Activated CD8-positive, alpha-beta memory T cell treated with anti-CD3 and anti-CD28 coated beads for 36 hours (primary cell): ENCODE data around the gene RHBDF2. TPM values are rescaled to one million over a fixed set of nuclear protein-coding genes. Genes with fewer than 3 reads are reported as not detected.

ENCODE experiments used
- CTCF ChIA-PET: fragments of 350-600 bp; sonication (Branson Sonifier 250); formaldehyde crosslinking; loops from one replicate; lab custom pipeline; 2021; ENCODE audit warnings: antibody characterized with exemption; lab: Charles Lee
- POLR2A ChIA-PET: fragments of 350-600 bp; sonication (Branson Sonifier 250); formaldehyde crosslinking; loops from one replicate; lab custom pipeline; 2021; ENCODE audit warnings: antibody characterized with exemption; lab: Charles Lee
- total RNA-seq, 2 experiments: library from RNA; stranded (reverse); gene quantifications; one replicate each; pipeline ENCODE4 v1.2.3, GENCODE V29; 2021

RHBDF2 gene
- total RNA-seq, 2 experiments from 2014 or later = 34.3 to 34.4 TPM

- CTCF ChIA-PET = interaction anchor here (1.6 kb wide), 1 partner anchor 18 kb away, joined by 5 read pairs; no protein-coding TSS in a partner anchor
- POLR2A ChIA-PET = interaction anchor here (0.5 kb wide), 1 partner anchor 60 kb away, joined by 3 read pairs; no protein-coding TSS in a partner anchor
Measured at GRCh38 chr17:76426853-76427252, 74.4 kb downstream of the RHBDF2 start.

GRCh38 chr17:76422860-76423259, 78.4 kb downstream of the RHBDF2 start:
- CTCF ChIA-PET = interaction anchor here (1.1 to 1.5 kb wide), 2 partner anchors 25 to 28 kb away, joined by 4 read pairs; no protein-coding TSS in a partner anchor
- POLR2A ChIA-PET = no interaction called here

GRCh38 chr17:76422406-76422805, 78.8 kb downstream of the RHBDF2 start:
- POLR2A ChIA-PET = no interaction called here
- CTCF ChIA-PET = interaction anchor here (1.1 kb wide), 1 partner anchor 25 kb away, joined by 4 read pairs; no protein-coding TSS in a partner anchor

GRCh38 chr17:76421044-76421407, 80.2 kb downstream of the RHBDF2 start:
- ChIA-PET POLR2A (no interaction called here), CTCF (no interaction called here)

Other genes with a start within 250 kb of the RHBDF2 start
- gene UBALD2, start 236.1 kb downstream of the RHBDF2 start, total RNA-seq = 100 to 1,000 TPM; 163 to 177 TPM
- 1 to 10 TPM; 1.7 to 2.0 TPM for gene QRICH2, start 193.1 kb downstream of the RHBDF2 start, total RNA-seq
- 10 to 100 TPM; 39.4 to 41.8 TPM for gene PRPSAP1, start 147.5 kb downstream of the RHBDF2 start, total RNA-seq
- gene SPHK1, start 116.8 kb downstream of the RHBDF2 start, total RNA-seq = 10 to 100 TPM; 24.3 to 24.4 TPM
- 10 to 100 TPM; 40.5 to 41.6 TPM for gene UBE2O, start 48.3 kb downstream of the RHBDF2 start, total RNA-seq
- gene AANAT, start 33.8 kb downstream of the RHBDF2 start, total RNA-seq = under 1 TPM in 1 of 2 experiments, not detected in 1; 0.21 TPM
- not detected for gene CYGB, start 36.3 kb upstream of the RHBDF2 start, total RNA-seq
- gene PRCD, start 38.6 kb upstream of the RHBDF2 start, total RNA-seq = under 1 TPM in 1 of 2 experiments, not detected in 1; 0.08 TPM
- gene ST6GALNAC2, start 84.4 kb upstream of the RHBDF2 start, total RNA-seq = not detected
- not detected for gene ST6GALNAC1, start 142.3 kb upstream of the RHBDF2 start, total RNA-seq
- gene MXRA7, start 209.5 kb upstream of the RHBDF2 start, total RNA-seq = 10 to 100 TPM; 24.5 to 26.0 TPM
- 10 to 100 TPM; 72.2 to 76.2 TPM for gene JMJD6, start 225.2 kb upstream of the RHBDF2 start, total RNA-seq
- gene METTL23, start 225.4 kb upstream of the RHBDF2 start, total RNA-seq = 10 to 100 TPM; 40.5 to 41.0 TPM
- 100 to 1,000 TPM; 578 to 586 TPM for gene SRSF2, start 235.9 kb upstream of the RHBDF2 start, total RNA-seq
- gene MFSD11, start 236.7 kb upstream of the RHBDF2 start, total RNA-seq = 10 to 100 TPM; 17.3 to 19.8 TPM